GM21360 (cell line): Measurements from ENCODE around the gene GADL1.

Source experiments
- ATAC-seq: cut with Tn5 transposase; IDR thresholded peaks from one replicate; pipeline ENCODE4 v1.9.1; 2021; ENCODE audit warnings: mild to moderate bottlenecking, moderate library complexity; ENCODE audit not compliant: unreplicated experiment

GADL1 gene

GRCh38 chr3:30729936-30730335 lies 164.5 kb downstream of the GADL1 start:
- ATAC-seq: no peak

GRCh38 chr3:30729512-30729911 lies 164.9 kb downstream of the GADL1 start:
- ATAC-seq: no peak

GRCh38 chr3:30728143-30728542 lies 166.3 kb downstream of the GADL1 start:
- no peak for ATAC-seq

- no peak for ATAC-seq
Observed at GRCh38 chr3:30724863-30725262, 169.6 kb downstream of the GADL1 start.

- no peak for ATAC-seq
Observed at GRCh38 chr3:30723211-30723610, 171.2 kb downstream of the GADL1 start.

- ATAC-seq: no peak
Observed at GRCh38 chr3:30721314-30721634, 173.2 kb downstream of the GADL1 start.

- no peak for ATAC-seq
Observed at GRCh38 chr3:30720586-30721313, 173.7 kb downstream of the GADL1 start.

- ATAC-seq: no peak
Observed at GRCh38 chr3:30719536-30719935, 174.9 kb downstream of the GADL1 start.

- ATAC-seq: no peak
Observed at GRCh38 chr3:30713885-30714503, 180.5 kb downstream of the GADL1 start.

GRCh38 chr3:30712991-30713390 lies 181.5 kb downstream of the GADL1 start:
- ATAC-seq: no peak

- no peak for ATAC-seq
Observed at GRCh38 chr3:30711867-30712266, 182.6 kb downstream of the GADL1 start.

- ATAC-seq: no peak
Observed at GRCh38 chr3:30711151-30711550, 183.3 kb downstream of the GADL1 start.

GRCh38 chr3:30710017-30710416 lies 184.4 kb downstream of the GADL1 start:
- no peak for ATAC-seq

GRCh38 chr3:30708472-30708871 lies 186.0 kb downstream of the GADL1 start:
- no peak for ATAC-seq

- ATAC-seq: no peak
Observed at GRCh38 chr3:30707825-30708224, 186.6 kb downstream of the GADL1 start.

- ATAC-seq: no peak
Observed at GRCh38 chr3:30704931-30705890, 189.2 kb downstream of the GADL1 start.

- ATAC-seq: no peak
Observed at GRCh38 chr3:30702828-30703397, 191.5 kb downstream of the GADL1 start.

- ATAC-seq: no peak
Observed at GRCh38 chr3:30702038-30702827, 192.2 kb downstream of the GADL1 start.

GRCh38 chr3:30700702-30701321 lies 193.6 kb downstream of the GADL1 start:
- no peak for ATAC-seq

- no peak for ATAC-seq
Observed at GRCh38 chr3:30699927-30700326, 194.5 kb downstream of the GADL1 start.
